ENCODE results near the gene MAGI1. TPM values are rescaled to one million over a fixed set of nuclear protein-coding genes. Genes with fewer than 3 reads are reported as not detected.

MAGI1 gene
- total RNA-seq, 1 donor from 2014 or later: 10.8 TPM

DNA sequence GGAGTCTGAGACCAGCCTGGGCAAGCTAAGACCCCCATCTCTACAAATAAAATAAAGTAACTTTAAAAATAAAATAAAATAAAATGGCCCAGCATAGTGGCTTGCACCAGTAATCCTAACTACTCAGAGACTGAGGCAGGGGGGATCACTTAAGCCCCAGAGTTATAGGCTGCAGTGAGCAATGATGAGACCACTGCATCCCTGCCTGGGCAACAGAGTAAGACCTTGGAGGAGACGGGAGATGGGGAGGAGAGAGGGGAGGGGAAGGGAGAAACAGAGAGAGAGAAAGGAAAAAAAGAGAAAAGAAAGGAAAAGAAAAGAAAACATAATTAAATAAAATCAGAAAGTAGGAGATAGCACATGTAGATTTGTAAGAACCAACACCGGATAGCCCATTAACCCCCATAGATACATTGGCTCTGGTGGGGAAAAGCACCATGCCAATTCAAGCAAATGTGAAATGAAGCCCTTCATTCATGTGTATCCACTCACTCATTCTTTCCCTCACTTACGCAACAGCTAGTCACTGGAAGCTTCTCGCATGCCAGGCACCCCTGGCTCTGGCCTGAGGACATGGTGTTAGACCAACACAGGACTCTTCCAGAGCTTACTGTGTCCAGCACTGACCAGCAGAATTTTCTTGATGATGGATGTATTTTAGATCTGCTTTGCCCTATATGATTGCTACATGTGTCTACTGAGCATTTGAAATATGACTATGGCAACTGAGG is 183.2 kb downstream of the MAGI1 start:
- Mint-ChIP-seq H3K27me3 (ENCODE audit: low read depth) (no peaks in the 10 kb centered on the region), H3K9me3 (no peaks in the 10 kb centered on the region), H3K27ac (no peak overlapping the region), H3K4me1 (ENCODE audit: low read depth) (no peaks in the 10 kb centered on the region), H3K4me3 (ENCODE audit: low read depth) (no peak overlapping the region), H3K36me3 (ENCODE audit: low read depth) (no peaks in the 10 kb centered on the region)
- intact Hi-C loops (cut with micrococcal nuclease): no loop called here
- DNase-seq (ENCODE audit: low spot score): no peak

- Mint-ChIP-seq H3K27ac (no peak overlapping the region), H3K4me3 (ENCODE audit: low read depth) (no peak overlapping the region), H3K36me3 (ENCODE audit: low read depth) (no peaks in the 10 kb centered on the region), H3K27me3 (ENCODE audit: low read depth) (no peaks in the 10 kb centered on the region), H3K9me3 (no peaks in the 10 kb centered on the region), H3K4me1 (ENCODE audit: low read depth) (no peaks in the 10 kb centered on the region)
- no peak for DNase-seq (ENCODE audit: low spot score)
- intact Hi-C loops (cut with micrococcal nuclease): no loop called here
Observed at GRCh38 chr3:65854606-65855304, 184.0 kb downstream of the MAGI1 start.

- no peaks in the 10 kb centered on the region for H3K36me3 Mint-ChIP-seq (ENCODE audit: low read depth)
- H3K4me3 Mint-ChIP-seq (ENCODE audit: low read depth): no peak overlapping the region
Observed at GRCh38 chr3:65851827-65852226, 186.9 kb downstream of the MAGI1 start.

DNA sequence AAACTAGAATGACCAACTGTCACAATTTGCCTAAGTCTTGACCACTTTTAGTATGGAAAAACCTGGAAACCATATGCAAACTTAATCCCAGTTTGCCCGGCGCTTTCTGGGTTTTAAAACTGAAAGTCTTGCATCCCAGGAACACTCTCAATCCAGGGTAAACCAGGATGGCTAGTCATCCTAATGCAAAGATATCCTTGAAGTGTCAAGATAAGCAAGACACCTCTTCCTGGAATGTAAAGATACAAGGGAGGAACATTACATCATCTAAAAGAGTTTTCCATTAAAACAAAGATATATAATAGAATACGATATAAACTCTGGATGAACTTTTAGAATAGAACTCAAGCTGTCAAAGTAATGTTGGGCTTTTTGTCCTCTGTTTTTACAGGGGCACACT is 188.5 kb downstream of the MAGI1 start:
- H3K36me3 Mint-ChIP-seq (ENCODE audit: low read depth): no peaks in the 10 kb centered on the region
- intact Hi-C loops (cut with micrococcal nuclease): no loop called here
- DNase-seq (ENCODE audit: low spot score): no peak
- no peaks in the 10 kb centered on the region for H3K27me3 Mint-ChIP-seq (ENCODE audit: low read depth)
- H3K9me3 Mint-ChIP-seq: no peaks in the 10 kb centered on the region
- H3K4me3 Mint-ChIP-seq (ENCODE audit: low read depth): no peak overlapping the region
- no peaks in the 10 kb centered on the region for H3K4me1 Mint-ChIP-seq (ENCODE audit: low read depth)
- H3K27ac Mint-ChIP-seq: no peak overlapping the region

More at GRCh38 chr3:65851827-65852226, 186.9 kb downstream of the MAGI1 start:
- intact Hi-C loops (cut with micrococcal nuclease): no loop called here
- Mint-ChIP-seq H3K9me3 (no peaks in the 10 kb centered on the region), H3K4me1 (ENCODE audit: low read depth) (no peaks in the 10 kb centered on the region), H3K27me3 (ENCODE audit: low read depth) (no peaks in the 10 kb centered on the region), H3K27ac (no peak overlapping the region)
- DNase-seq (ENCODE audit: low spot score): no peak

GRCh38 chr3:65848024-65848423 is 190.7 kb downstream of the MAGI1 start:
- no peak for DNase-seq (ENCODE audit: low spot score)
- no peaks in the 10 kb centered on the region for H3K36me3 Mint-ChIP-seq (ENCODE audit: low read depth)
- intact Hi-C loops (cut with micrococcal nuclease): no loop called here
- H3K27me3 Mint-ChIP-seq (ENCODE audit: low read depth): no peaks in the 10 kb centered on the region
- H3K4me1 Mint-ChIP-seq (ENCODE audit: low read depth): no peaks in the 10 kb centered on the region
- no peaks in the 10 kb centered on the region for H3K9me3 Mint-ChIP-seq
- no peak overlapping the region for H3K4me3 Mint-ChIP-seq (ENCODE audit: low read depth)
- H3K27ac Mint-ChIP-seq: no peak overlapping the region

DNA sequence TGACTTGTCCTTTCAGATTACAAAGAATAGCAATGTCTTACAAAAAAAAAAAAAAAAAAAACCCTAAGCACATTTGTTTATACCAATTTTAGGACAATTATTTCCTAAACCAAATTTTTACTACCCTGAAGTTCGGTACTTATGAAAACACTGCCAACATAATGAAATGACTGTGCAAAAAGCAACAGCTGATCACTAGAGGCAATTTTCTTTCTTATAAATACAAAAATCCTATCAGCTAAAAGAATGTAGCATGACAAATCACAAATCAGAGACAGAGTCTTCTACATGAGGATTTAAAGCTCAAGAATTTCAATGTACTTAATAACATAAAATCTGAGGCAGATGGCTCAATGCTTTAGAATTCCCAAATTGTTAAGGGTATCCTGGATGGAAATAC is 191.8 kb downstream of the MAGI1 start:
- no peak for DNase-seq (ENCODE audit: low spot score)
- H3K27ac Mint-ChIP-seq: no peak overlapping the region
- no peaks in the 10 kb centered on the region for H3K27me3 Mint-ChIP-seq (ENCODE audit: low read depth)
- H3K4me1 Mint-ChIP-seq (ENCODE audit: low read depth): no peaks in the 10 kb centered on the region
- H3K36me3 Mint-ChIP-seq (ENCODE audit: low read depth): no peaks in the 10 kb centered on the region
- intact Hi-C loops (cut with micrococcal nuclease): no loop called here
- no peaks in the 10 kb centered on the region for H3K9me3 Mint-ChIP-seq
- no peak overlapping the region for H3K4me3 Mint-ChIP-seq (ENCODE audit: low read depth)

DNA sequence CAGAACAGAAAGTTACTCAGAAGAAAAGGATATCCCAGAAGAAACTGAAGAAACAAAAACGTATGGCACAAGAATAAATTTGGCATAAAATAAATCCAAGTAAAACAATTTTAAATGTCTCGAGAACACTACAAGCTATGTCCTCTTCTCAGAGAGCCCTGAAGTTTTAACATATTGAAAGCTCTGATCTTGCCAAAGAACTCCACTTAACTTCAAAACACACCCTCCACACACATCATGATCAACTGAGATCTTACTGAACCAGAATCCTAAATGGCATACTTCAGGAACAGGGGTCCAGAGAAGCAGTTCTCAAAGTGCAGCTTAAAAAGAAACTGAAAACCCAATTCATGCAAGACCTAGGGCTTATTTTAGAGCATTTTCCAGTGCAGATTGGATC is 194.3 kb downstream of the MAGI1 start:
- H3K27me3 Mint-ChIP-seq (ENCODE audit: low read depth): no peaks in the 10 kb centered on the region
- H3K9me3 Mint-ChIP-seq: no peaks in the 10 kb centered on the region
- intact Hi-C loops (cut with micrococcal nuclease): no loop called here
- no peaks in the 10 kb centered on the region for H3K4me1 Mint-ChIP-seq (ENCODE audit: low read depth)
- H3K4me3 Mint-ChIP-seq (ENCODE audit: low read depth): no peak overlapping the region
- no peak for DNase-seq (ENCODE audit: low spot score)
- H3K36me3 Mint-ChIP-seq (ENCODE audit: low read depth): no peaks in the 10 kb centered on the region
- H3K27ac Mint-ChIP-seq: no peak overlapping the region

DNA sequence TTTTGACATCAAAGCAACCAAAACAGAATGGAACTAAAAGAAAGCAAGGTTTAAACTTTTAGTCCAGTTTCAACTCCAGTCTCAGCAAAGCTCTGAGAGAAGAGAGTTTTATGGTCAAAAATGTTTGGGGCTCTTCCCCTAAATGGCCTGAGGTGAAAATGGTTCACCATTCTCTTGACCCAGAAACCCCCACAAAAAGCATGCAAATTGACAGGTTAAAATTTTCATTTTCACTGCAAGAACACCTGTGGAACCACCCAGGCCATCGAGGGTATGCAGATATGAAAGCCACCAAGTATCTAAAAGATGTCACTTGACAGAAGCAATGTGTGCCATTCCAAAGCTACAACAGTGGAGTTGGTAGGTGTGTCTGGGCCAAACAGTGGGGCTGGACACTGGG is 195.0 kb downstream of the MAGI1 start:
- Mint-ChIP-seq H3K27me3 (ENCODE audit: low read depth) (no peaks in the 10 kb centered on the region), H3K4me3 (ENCODE audit: low read depth) (no peak overlapping the region), H3K4me1 (ENCODE audit: low read depth) (no peaks in the 10 kb centered on the region), H3K36me3 (ENCODE audit: low read depth) (no peaks in the 10 kb centered on the region), H3K27ac (no peak overlapping the region), H3K9me3 (no peaks in the 10 kb centered on the region)
- intact Hi-C loops (cut with micrococcal nuclease): no loop called here
- no peak for DNase-seq (ENCODE audit: low spot score)

DNA sequence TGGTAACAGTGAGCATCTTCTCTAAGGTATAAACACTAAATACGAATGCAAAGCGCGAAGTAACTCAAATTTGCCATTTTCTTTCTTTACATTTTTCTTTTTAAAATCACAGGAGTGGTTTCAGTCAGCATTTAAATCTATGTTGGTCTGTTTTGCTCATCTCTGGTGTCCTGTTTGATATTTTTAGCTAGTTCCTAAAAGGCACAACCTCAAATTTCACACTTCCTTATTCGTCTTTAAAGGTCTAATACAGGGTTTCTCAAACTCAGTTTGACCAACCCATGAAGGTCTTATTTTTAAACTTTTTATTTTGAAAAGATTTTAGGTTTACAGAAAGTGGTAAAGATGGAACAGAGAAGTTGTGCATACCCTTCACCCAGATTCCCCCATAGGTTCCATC is 201.1 kb downstream of the MAGI1 start:
- intact Hi-C loops (cut with micrococcal nuclease): no loop called here
- Mint-ChIP-seq H3K36me3 (ENCODE audit: low read depth) (no peaks in the 10 kb centered on the region), H3K27me3 (ENCODE audit: low read depth) (no peaks in the 10 kb centered on the region), H3K4me3 (ENCODE audit: low read depth) (no peak overlapping the region), H3K9me3 (no peaks in the 10 kb centered on the region), H3K4me1 (ENCODE audit: low read depth) (no peaks in the 10 kb centered on the region), H3K27ac (no peak overlapping the region)
- DNase-seq (ENCODE audit: low spot score): no peak

- Mint-ChIP-seq H3K27me3 (ENCODE audit: low read depth) (no peaks in the 10 kb centered on the region), H3K36me3 (ENCODE audit: low read depth) (no peaks in the 10 kb centered on the region), H3K4me1 (ENCODE audit: low read depth) (no peaks in the 10 kb centered on the region), H3K4me3 (ENCODE audit: low read depth) (no peak overlapping the region), H3K27ac (no peak overlapping the region), H3K9me3 (no peaks in the 10 kb centered on the region)
- no peak for DNase-seq (ENCODE audit: low spot score)
- intact Hi-C loops (cut with micrococcal nuclease): no loop called here
Observed at GRCh38 chr3:65836047-65836446, 202.7 kb downstream of the MAGI1 start.

DNA sequence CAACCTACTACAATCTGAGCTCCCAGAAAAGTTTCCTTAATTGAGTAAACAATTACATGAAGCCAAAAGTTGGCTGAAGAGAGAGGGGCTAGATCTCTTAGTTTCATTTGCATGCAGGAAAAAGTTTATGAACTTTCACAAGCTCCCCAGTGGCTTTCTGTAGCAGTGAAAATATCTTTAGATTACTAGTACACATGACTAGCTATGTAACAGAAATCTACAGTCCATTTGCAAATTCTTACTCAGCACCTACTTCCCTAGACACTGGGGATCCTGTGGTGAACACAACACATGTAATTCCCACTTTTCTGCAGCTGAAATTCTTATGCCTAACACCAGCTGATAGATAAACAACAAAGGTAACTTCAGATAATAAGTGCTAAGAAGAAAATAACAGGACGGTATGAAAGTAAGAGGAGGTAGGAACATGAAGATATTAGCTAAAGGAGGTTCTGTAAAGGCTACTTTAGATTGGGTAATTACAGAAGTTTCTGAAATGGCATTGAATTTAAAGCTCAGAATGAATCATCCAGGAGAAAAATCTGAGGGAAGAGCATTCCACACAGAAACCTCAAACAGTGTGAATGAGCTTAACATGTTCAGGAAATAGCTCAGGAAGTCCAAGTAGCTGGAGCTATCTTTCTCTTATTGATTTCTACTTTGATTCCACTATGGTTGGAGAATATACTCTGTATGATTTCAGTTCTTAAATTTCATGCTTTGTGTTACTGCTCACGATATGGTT is 204.8 kb downstream of the MAGI1 start:
- no peak for DNase-seq (ENCODE audit: low spot score)
- intact Hi-C loops (cut with micrococcal nuclease): no loop called here

GRCh38 chr3:65831733-65832425 is 206.8 kb downstream of the MAGI1 start:
- no peak overlapping the region for H3K27ac Mint-ChIP-seq
- H3K9me3 Mint-ChIP-seq: no peaks in the 10 kb centered on the region
- no peak for DNase-seq (ENCODE audit: low spot score)
- no peaks in the 10 kb centered on the region for H3K27me3 Mint-ChIP-seq (ENCODE audit: low read depth)
- intact Hi-C loops (cut with micrococcal nuclease): no loop called here
- H3K4me1 Mint-ChIP-seq (ENCODE audit: low read depth): no peaks in the 10 kb centered on the region
- H3K36me3 Mint-ChIP-seq (ENCODE audit: low read depth): no peaks in the 10 kb centered on the region
- no peak overlapping the region for H3K4me3 Mint-ChIP-seq (ENCODE audit: low read depth)

More for the DNA sequence above, 204.8 kb downstream of the MAGI1 start:
- Mint-ChIP-seq H3K9me3 (no peaks in the 10 kb centered on the region), H3K27ac (no peak overlapping the region), H3K27me3 (ENCODE audit: low read depth) (no peaks in the 10 kb centered on the region), H3K36me3 (ENCODE audit: low read depth) (no peaks in the 10 kb centered on the region), H3K4me1 (ENCODE audit: low read depth) (no peaks in the 10 kb centered on the region), H3K4me3 (ENCODE audit: low read depth) (no peak overlapping the region)
